ENCODE results near the gene CMYA5. TPM values are rescaled to one million over a fixed set of nuclear protein-coding genes. Genes with fewer than 3 reads are reported as not detected.

CMYA5 gene
- total RNA-seq, 6 experiments from 2014 or later: 0.31 to 0.87 (median 0.43) TPM

GRCh38 chr5:79834098-79834753, 144.6 kb downstream of the CMYA5 start:
- peaks cover 11% of the 10 kb centered on the region; the same call in 1 of the 2 replicates for H3K4me1 Mint-ChIP-seq (ENCODE audit: low read depth)
- no peaks in the 10 kb centered on the region for H3K9me3 Mint-ChIP-seq
- H3K27me3 Mint-ChIP-seq (ENCODE audit: insufficient read depth): peaks cover 11% of the 10 kb centered on the region
- no peaks in the 10 kb centered on the region for H3K36me3 Mint-ChIP-seq (ENCODE audit: low read depth)
- no peak for DNase-seq
- TF ChIP-seq CTCF (IDR thresholded peaks at IDR 0.05): no peak
- H3K4me3 Mint-ChIP-seq: no peak overlapping the region
- H3K27ac Mint-ChIP-seq: no peak overlapping the region

GRCh38 chr5:79834754-79835714, 145.4 kb downstream of the CMYA5 start:
- no peak for DNase-seq
- Mint-ChIP-seq H3K27ac (no peak overlapping the region), H3K36me3 (ENCODE audit: low read depth) (no peaks in the 10 kb centered on the region), H3K4me1 (ENCODE audit: low read depth) (peaks cover 11% of the 10 kb centered on the region; the same call in 1 of the 2 replicates), H3K27me3 (ENCODE audit: insufficient read depth) (peaks cover 12% of the 10 kb centered on the region), H3K9me3 (no peaks in the 10 kb centered on the region), H3K4me3 (no peak overlapping the region)
- no peak for TF ChIP-seq CTCF (IDR thresholded peaks at IDR 0.05)

- no peak for TF ChIP-seq CTCF (IDR thresholded peaks at IDR 0.05)
- no peak for DNase-seq
- Mint-ChIP-seq H3K4me3 (no peak overlapping the region), H3K36me3 (ENCODE audit: low read depth) (no peaks in the 10 kb centered on the region), H3K9me3 (no peaks in the 10 kb centered on the region), H3K27ac (no peak overlapping the region), H3K4me1 (ENCODE audit: low read depth) (peaks cover 6% of the 10 kb centered on the region), H3K27me3 (ENCODE audit: insufficient read depth) (peaks cover 14% of the 10 kb centered on the region)
These were observed 148.3 kb downstream of the CMYA5 start for GRCh38 chr5:79837761-79838551.

- Mint-ChIP-seq H3K4me1 (ENCODE audit: low read depth) (peaks cover 20% of the 10 kb centered on the region), H3K36me3 (ENCODE audit: low read depth) (no peaks in the 10 kb centered on the region), H3K9me3 (no peaks in the 10 kb centered on the region), H3K4me3 (no peak overlapping the region), H3K27ac (no peak overlapping the region), H3K27me3 (ENCODE audit: insufficient read depth) (peaks cover 16% of the 10 kb centered on the region)
- DNase-seq: no peak
- no peak for TF ChIP-seq CTCF (IDR thresholded peaks at IDR 0.05)
These were observed 150.7 kb downstream of the CMYA5 start for GRCh38 chr5:79840084-79840990.

Measured in HFFc6 (cell line).